K562 (cell line): ENCODE measurements around the gene CCDC27. TPM values are rescaled to one million over a fixed set of nuclear protein-coding genes. Genes with fewer than 3 reads are reported as not detected.

Experiments used
- AFF4 ChIP-seq: sonication (generic); formaldehyde crosslinking; IDR thresholded peaks from 2 replicates; pipeline ENCODE4 v1.8.0; 2023; ENCODE audit warnings: mild to moderate bottlenecking, missing genetic modification reagents
- ARHGAP35 ChIP-seq: fragments of 450-650 bp; IDR thresholded peaks from 2 replicates; pipeline ENCODE4 v1.6.1; 2018; ENCODE audit not compliant: partially characterized antibody
- CEBPZ ChIP-seq: fragments of 150-350 bp; IDR thresholded peaks from 2 replicates; pipeline ENCODE4 v1.6.1; 2014; ENCODE audit warnings: low read depth, mild to moderate bottlenecking, low read length, borderline replicate concordance
- CHD4 ChIP-seq: fragments of 200-600 bp; sonication (generic); IDR thresholded peaks from 3 replicates; pipeline ENCODE4 v1.6.1; 2012; ENCODE audit warnings: low read depth, mild to moderate bottlenecking, mixed read lengths, low read length, inconsistent platforms; ENCODE audit not compliant: insufficient read depth, insufficient replicate concordance, poor library complexity, severe bottlenecking
- KLF16 ChIP-seq: IDR thresholded peaks from 2 replicates; pipeline ENCODE4 v1.6.1; 2016; ENCODE audit warnings: antibody characterized with exemption
- PTRF ChIP-seq: fragments of 450-650 bp; IDR thresholded peaks from 2 replicates; pipeline ENCODE4 v1.6.1; 2016; ENCODE audit warnings: mild to moderate bottlenecking, missing genetic modification characterization, missing compliant biosample characterization
- SMAD3 ChIP-seq: fragments of 450-650 bp; formaldehyde crosslinking; conservative IDR thresholded peaks from 2 replicates; pipeline ENCODE4 v1.4.0; 2020; ENCODE audit warnings: mild to moderate bottlenecking
- TEAD4 ChIP-seq, 2 experiments: sonication (generic) in 1 of 2; formaldehyde crosslinking in 1 of 2; IDR thresholded peaks; 2 replicates each; pipeline versions ENCODE4 v1.6.1 to v1.8.0; 2012 to 2022; ENCODE audit warnings: borderline replicate concordance in 1 of 2, inconsistent platforms in 1 of 2, low read length in 1 of 2, mild to moderate bottlenecking in 1 of 2, missing genetic modification reagents in 1 of 2
- ZNF165 ChIP-seq: fragments of 250-450 bp; sonication (Bioruptor Pico); IDR thresholded peaks from 2 replicates; pipeline ENCODE4 v1.4.0; 2020; ENCODE audit warnings: borderline replicate concordance
- ZNF282 ChIP-seq: sonication (generic); formaldehyde crosslinking; IDR thresholded peaks from 2 replicates; pipeline ENCODE4 v1.8.1; 2023; ENCODE audit warnings: missing genetic modification reagents
- ZNF589 ChIP-seq: fragments of 200-800 bp; sonication (Bioruptor generic); IDR thresholded peaks from 2 replicates; pipeline ENCODE4 v1.6.1; 2016; ENCODE audit warnings: low read depth, missing genetic modification characterization, missing compliant biosample characterization
- polyA plus RNA-seq, 8 experiments: library from polyadenylated mRNA; depleted of rRNA in 4 of 8; stranded (reverse) in 5 of 8; unstranded in 3 of 8; fragments of >200 nt; fragmentation: Nextera tagmentation in 2 of 8; fragmentation: Illumina TruSeq in 1 of 8; extraction: Ambion mirVana in 2 of 8; extraction: Trizol in 1 of 8; gene quantifications; 2 replicates each; pipeline versions ENCODE4 v1.2.1 to v1.2.3, GENCODE V29; 2011 to 2014; ENCODE audit warnings: inconsistent platforms in 1 of 8, missing spikeins in 1 of 8
- total RNA-seq, 7 experiments: library from RNA; depleted of rRNA in 6 of 7; stranded (reverse); fragments of >200 nt in 6 of 7; fragmentation: Illumina TruSeq in 2 of 7; extraction: Trizol in 2 of 7; gene quantifications; 2 replicates each; pipeline versions ENCODE4 v1.2.1 to v1.2.3, GENCODE V29; 2011 to 2021; ENCODE audit warnings: low replicate concordance in 1 of 7
- TF ChIP-seq, protein P1 (sequence below): fragments of 200-400 bp; formaldehyde crosslinking; IDR thresholded peaks from 2 replicates; pipeline ENCODE4 v1.6.1; 2017; ENCODE audit warnings: mild to moderate bottlenecking, low read depth, low read length, moderate library complexity
- TF ChIP-seq, protein P2 (sequence below): fragments of 450-650 bp; IDR thresholded peaks from 2 replicates; pipeline ENCODE4 v1.6.1; 2016
- TF ChIP-seq, protein P3 (sequence below): fragments of 250-450 bp; sonication (Bioruptor Pico); IDR thresholded peaks from 2 replicates; pipeline ENCODE4 v1.5.0; 2021

CCDC27 gene
- total and polyA plus RNA-seq, 9 of the 15 experiments (the other 6 are each of a cell fraction or from before 2014, with no cell fraction given), result 0.01 to 0.04 TPM; not detected in 7

DNA sequence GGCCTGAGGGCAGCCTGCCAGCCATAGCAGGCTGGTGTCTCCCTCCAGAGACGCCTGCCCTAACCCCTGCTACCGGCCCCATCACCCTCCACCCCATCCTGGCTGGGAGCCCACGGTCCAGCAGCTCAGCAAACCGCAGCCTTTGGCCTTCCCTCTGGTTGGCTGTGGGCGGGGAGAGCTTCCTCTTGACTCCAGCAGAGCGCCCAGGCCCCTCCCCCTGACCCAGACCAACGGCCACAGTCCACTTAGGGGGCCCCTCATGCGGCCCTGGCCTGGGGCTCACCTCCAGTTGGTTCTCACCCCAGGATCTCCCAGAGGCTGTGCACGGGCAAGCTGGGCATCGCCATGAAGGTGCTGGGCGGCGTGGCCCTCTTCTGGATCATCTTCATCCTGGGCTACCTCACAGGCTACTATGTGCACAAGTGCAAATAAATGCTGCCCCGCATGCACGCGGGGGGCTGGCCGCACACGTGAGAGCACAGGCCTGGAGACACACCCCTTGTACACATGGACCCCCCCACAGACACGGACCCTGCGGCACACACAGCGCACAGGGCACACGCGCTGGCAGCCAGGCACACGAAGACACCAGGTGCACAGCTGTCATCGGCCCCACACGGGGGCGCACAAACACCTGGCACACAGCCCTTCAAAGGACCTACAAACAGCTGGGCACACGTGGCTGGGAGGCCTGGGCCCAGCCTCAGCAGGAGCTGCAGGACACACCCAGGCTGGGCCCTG is 23.4 kb downstream of the CCDC27 start (continued):
- TF ChIP-seq, protein P1, sequence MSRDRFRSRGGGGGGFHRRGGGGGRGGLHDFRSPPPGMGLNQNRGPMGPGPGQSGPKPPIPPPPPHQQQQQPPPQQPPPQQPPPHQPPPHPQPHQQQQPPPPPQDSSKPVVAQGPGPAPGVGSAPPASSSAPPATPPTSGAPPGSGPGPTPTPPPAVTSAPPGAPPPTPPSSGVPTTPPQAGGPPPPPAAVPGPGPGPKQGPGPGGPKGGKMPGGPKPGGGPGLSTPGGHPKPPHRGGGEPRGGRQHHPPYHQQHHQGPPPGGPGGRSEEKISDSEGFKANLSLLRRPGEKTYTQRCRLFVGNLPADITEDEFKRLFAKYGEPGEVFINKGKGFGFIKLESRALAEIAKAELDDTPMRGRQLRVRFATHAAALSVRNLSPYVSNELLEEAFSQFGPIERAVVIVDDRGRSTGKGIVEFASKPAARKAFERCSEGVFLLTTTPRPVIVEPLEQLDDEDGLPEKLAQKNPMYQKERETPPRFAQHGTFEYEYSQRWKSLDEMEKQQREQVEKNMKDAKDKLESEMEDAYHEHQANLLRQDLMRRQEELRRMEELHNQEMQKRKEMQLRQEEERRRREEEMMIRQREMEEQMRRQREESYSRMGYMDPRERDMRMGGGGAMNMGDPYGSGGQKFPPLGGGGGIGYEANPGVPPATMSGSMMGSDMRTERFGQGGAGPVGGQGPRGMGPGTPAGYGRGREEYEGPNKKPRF, result no peak
- TF ChIP-seq TEAD4 (IDR thresholded peaks at IDR 0.05; ENCODE audit: low read length), result no peak; the same call in 1 of the 2 replicates
- no peak; the same call in 1 of the 2 replicates for TF ChIP-seq TEAD4 (CRISPR knock-in tag; IDR thresholded peaks at IDR 0.05; ENCODE audit: borderline replicate concordance)
- TF ChIP-seq, protein P2, sequence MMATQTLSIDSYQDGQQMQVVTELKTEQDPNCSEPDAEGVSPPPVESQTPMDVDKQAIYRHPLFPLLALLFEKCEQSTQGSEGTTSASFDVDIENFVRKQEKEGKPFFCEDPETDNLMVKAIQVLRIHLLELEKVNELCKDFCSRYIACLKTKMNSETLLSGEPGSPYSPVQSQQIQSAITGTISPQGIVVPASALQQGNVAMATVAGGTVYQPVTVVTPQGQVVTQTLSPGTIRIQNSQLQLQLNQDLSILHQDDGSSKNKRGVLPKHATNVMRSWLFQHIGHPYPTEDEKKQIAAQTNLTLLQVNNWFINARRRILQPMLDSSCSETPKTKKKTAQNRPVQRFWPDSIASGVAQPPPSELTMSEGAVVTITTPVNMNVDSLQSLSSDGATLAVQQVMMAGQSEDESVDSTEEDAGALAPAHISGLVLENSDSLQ, result 0 out of 2 replicates have a peak, but pooled peaks have one; percentile 6
- TF ChIP-seq SMAD3 (CRISPR knock-in tag), result no peak; the same call in 1 of the 2 replicates
- 0 out of 2 replicates have a peak, but pooled peaks have one; percentile 24 for TF ChIP-seq ZNF282
- TF ChIP-seq ZNF165 (CRISPR knock-in tag), result no peak
- TF ChIP-seq ZNF589 (CRISPR knock-in tag), result 0 out of 2 replicates have a peak, but pooled peaks have one; percentile 50
- TF ChIP-seq AFF4 (CRISPR knock-in tag), result no peak; the same call in 1 of the 2 replicates
- TF ChIP-seq PTRF (tag), result no peak
- TF ChIP-seq CEBPZ, result no peak
- peak; percentile 13 for TF ChIP-seq CHD4
- TF ChIP-seq, protein P3, sequence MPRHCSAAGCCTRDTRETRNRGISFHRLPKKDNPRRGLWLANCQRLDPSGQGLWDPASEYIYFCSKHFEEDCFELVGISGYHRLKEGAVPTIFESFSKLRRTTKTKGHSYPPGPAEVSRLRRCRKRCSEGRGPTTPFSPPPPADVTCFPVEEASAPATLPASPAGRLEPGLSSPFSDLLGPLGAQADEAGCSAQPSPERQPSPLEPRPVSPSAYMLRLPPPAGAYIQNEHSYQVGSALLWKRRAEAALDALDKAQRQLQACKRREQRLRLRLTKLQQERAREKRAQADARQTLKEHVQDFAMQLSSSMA (CRISPR knock-in tag), result no peak
- peak; percentile 43; the same call in 1 of the 2 replicates for TF ChIP-seq KLF16
- no peak for TF ChIP-seq ARHGAP35
